ENCODE results near the gene SERPINE3.

DNA sequence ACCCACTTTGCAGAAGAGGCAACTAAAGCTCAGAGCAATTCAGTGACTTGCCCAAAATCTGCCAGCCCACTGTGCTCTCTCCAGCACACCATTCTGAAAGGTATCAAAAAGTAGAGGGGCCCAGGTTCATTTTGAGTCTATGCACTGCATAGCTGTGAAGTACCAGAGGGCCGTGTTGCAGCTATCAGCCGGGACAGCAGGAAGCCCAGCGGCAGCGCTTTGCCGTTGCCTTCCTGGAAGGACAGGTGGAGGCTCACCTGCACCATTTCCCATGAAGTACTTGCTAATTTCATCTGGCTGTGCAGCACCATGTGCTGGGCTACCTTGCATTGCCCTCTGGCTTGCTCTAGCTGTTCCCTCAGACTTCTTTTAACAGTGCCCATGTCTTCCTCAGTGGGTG lies 2.7 kb upstream of the SERPINE3 start:
- TF ChIP-seq POLR2AphosphoS5 (IDR thresholded peaks at IDR 0.05; ENCODE audit: borderline replicate concordance, low read depth, low read length): no peak
- no peak for TF ChIP-seq EZH2 (IDR thresholded peaks at IDR 0.05)

All from SK-N-MC (cell line).